ENCODE results near the gene MORF4L2.
A peak's percentile ranks its signal among the peaks of the same experiment; 100 is the strongest.

The MORF4L2 gene

GRCh38 chrX:103686199-103687072 lies at the start of gene MORF4L2:
MORF4L2 (minus strand) TSS chrX:103686699; CDS start chrX:103677027, 9,672 bp downstream.
- peak; percentile 91 to 95 for DNase-seq

GRCh38 chrX:103734125-103734760 lies 47.7 kb upstream of the MORF4L2 start:
- DNase-seq: no peak

GRCh38 chrX:103733017-103733416 lies 46.5 kb upstream of the MORF4L2 start:
- no peak for DNase-seq

GRCh38 chrX:103730796-103731493 lies 44.4 kb upstream of the MORF4L2 start:
- no peak for DNase-seq

GRCh38 chrX:103730147-103730795 lies 43.8 kb upstream of the MORF4L2 start:
- no peak for DNase-seq

- no peak for DNase-seq
These were observed 42.5 kb upstream of the MORF4L2 start for GRCh38 chrX:103729015-103729414.

- no peak for DNase-seq
These were observed 40.6 kb upstream of the MORF4L2 start for GRCh38 chrX:103727115-103727514.

GRCh38 chrX:103726477-103726876 lies 40.0 kb upstream of the MORF4L2 start:
- DNase-seq: no peak

- DNase-seq: no peak
These were observed 36.0 kb upstream of the MORF4L2 start for GRCh38 chrX:103722505-103722904.

GRCh38 chrX:103718120-103718519 lies 31.6 kb upstream of the MORF4L2 start:
- no peak for DNase-seq

GRCh38 chrX:103716962-103717361 lies 30.5 kb upstream of the MORF4L2 start:
- no peak for DNase-seq

GRCh38 chrX:103710609-103711008 lies 24.1 kb upstream of the MORF4L2 start, which contains the start of gene TMEM31:
TMEM31 (plus strand) TSS chrX:103710909; CDS start chrX:103712259, 1,350 bp downstream.
- DNase-seq: no peak

GRCh38 chrX:103704863-103705262 lies 18.4 kb upstream of the MORF4L2 start:
- no peak for DNase-seq

GRCh38 chrX:103699243-103699642 lies 12.7 kb upstream of the MORF4L2 start:
- DNase-seq: no peak

- DNase-seq: no peak
These were observed 11.2 kb upstream of the MORF4L2 start for GRCh38 chrX:103697687-103698086.

- no peak for DNase-seq
These were observed 4.6 kb upstream of the MORF4L2 start for GRCh38 chrX:103691059-103691458.

GRCh38 chrX:103688946-103689345 lies 2.4 kb upstream of the MORF4L2 start:
- peak in 1 of 2 experiments; percentile 0 for DNase-seq

- DNase-seq: peak; percentile 63 to 68
These were observed 1.2 kb upstream of the MORF4L2 start for GRCh38 chrX:103687696-103688201.

GRCh38 chrX:103687073-103687695 lies 685 bp upstream of the MORF4L2 start:
- DNase-seq: peak; percentile 68 to 89

GRCh38 chrX:103685396-103685795 lies 1.1 kb downstream of the MORF4L2 start:
- no peak for DNase-seq

GRCh38 chrX:103681443-103681842 lies 5.1 kb downstream of the MORF4L2 start:
- DNase-seq: no peak

Measured in NCI-H187 (cell line).